Measurements from ENCODE around the gene PGAP3. TPM values are rescaled to one million over a fixed set of nuclear protein-coding genes. Genes with fewer than 3 reads are reported as not detected.
A peak's percentile ranks its signal among the peaks of the same experiment; 100 is the strongest.

PGAP3 gene
- polyA plus RNA-seq, 3 donors = 8.3 to 19.3 (median 9.2) TPM

DNA sequence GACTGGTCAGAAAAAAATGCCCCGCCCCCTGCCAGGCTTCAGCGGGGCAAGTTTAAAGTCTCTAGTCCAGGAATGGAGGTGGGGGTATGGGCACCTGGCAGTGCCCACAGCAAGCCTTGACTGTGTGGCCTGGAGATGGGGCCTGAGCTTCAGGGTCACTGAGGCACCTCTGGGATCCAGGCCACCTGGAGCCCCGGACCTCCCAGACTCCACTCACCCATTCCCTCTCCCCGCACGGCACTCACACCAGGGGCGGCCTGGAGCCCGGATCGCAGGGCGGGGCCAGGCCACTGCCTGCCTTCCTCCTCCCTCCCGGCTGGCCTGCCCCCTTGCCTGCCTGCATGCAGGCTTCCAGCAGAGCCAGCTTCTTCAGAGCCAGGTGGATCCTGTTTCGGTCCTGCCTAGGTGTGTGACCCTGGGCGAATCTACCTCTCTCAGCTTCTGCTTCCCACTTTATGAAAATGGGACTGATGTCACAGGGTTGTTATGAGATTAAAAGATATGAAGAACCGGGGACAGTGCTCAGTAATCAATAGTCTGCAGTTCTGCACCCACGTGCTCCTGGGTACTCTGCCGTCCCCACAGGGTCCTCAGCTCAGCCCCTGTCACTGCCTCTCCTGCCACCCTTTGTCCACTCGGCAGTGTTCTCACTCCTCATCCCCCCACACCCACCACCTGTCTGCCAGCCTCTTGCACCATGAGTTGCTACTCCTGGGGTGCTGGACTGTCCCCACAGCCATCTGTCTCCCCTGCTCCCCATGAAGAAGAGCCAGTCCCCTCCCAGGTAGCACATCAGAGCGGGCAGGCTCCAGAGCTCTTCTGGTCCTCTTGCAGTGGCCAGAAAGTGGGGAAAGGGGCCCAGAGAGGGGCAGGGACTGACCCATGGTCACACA lies 23.9 kb downstream of the PGAP3 start:
- Mint-ChIP-seq H3K27ac (peak overlapping the region in 2 of 7 donors; percentile 28 to 40), H3K9me3 (peaks cover 0 to 14% (median 4%) of the 10 kb centered on the region in 7 donors), H3K4me3 (no peak overlapping the region), H3K27me3 (ENCODE audit: low read depth in 3 of 3) (peaks cover 35 to 52% (median 42%) of the 10 kb centered on the region in 3 donors), H3K4me1 (peaks cover 21% of the 10 kb centered on the region), H3K36me3 (peaks cover 27 to 35% of the 10 kb centered on the region in 2 donors)
- Histone ChIP-seq H3K79me2 (ENCODE audit: insufficient read depth, low read length) (no peaks in the 10 kb centered on the region), H3K9ac (ENCODE audit: insufficient read depth, low read length, poor library complexity, severe bottlenecking) (no peak overlapping the region), H3K4me1 (ENCODE audit: control insufficient read depth in 1 of 2, insufficient read depth in 2 of 2, low read length in 2 of 2) (peaks cover 23 to 26% of the 10 kb centered on the region in 2 donors), H3K27me3 (ENCODE audit: control insufficient read depth in 2 of 2, insufficient read depth in 2 of 2, low read length in 2 of 2) (peaks cover 17 to 40% of the 10 kb centered on the region in 2 donors), H3K4me2 (replicated peaks; ENCODE audit: extremely low read depth, low read length, poor library complexity, severe bottlenecking) (no peak overlapping the region), H2AFZ (ENCODE audit: insufficient read depth, low read depth, low read length, poor library complexity, severe bottlenecking) (no peak overlapping the region), H4K20me1 (ENCODE audit: insufficient read depth, low read length) (peaks cover 10% of the 10 kb centered on the region), H3K9me3 (replicated peaks in 1 of 2; ENCODE audit: control insufficient read depth in 1 of 2, insufficient read depth in 1 of 2, low read length in 2 of 2) (peaks cover 0 to 11% of the 10 kb centered on the region in 2 donors), H3K36me3 (replicated peaks in 1 of 2; ENCODE audit: control insufficient read depth in 1 of 2, insufficient read depth in 2 of 2, low read length in 2 of 2) (peaks cover 29 to 34% of the 10 kb centered on the region in 2 donors), H3K4me3 (replicated peaks in 1 of 3; ENCODE audit: low read depth in 2 of 3, low read length in 3 of 3) (no peak overlapping the region), H3K27ac (ENCODE audit: low read depth in 1 of 2, low read length in 2 of 2) (no peak overlapping the region)
- intact Hi-C loops (cut with micrococcal nuclease) = no loop called here
- no peak for DNase-seq
- TF ChIP-seq, protein P1, sequence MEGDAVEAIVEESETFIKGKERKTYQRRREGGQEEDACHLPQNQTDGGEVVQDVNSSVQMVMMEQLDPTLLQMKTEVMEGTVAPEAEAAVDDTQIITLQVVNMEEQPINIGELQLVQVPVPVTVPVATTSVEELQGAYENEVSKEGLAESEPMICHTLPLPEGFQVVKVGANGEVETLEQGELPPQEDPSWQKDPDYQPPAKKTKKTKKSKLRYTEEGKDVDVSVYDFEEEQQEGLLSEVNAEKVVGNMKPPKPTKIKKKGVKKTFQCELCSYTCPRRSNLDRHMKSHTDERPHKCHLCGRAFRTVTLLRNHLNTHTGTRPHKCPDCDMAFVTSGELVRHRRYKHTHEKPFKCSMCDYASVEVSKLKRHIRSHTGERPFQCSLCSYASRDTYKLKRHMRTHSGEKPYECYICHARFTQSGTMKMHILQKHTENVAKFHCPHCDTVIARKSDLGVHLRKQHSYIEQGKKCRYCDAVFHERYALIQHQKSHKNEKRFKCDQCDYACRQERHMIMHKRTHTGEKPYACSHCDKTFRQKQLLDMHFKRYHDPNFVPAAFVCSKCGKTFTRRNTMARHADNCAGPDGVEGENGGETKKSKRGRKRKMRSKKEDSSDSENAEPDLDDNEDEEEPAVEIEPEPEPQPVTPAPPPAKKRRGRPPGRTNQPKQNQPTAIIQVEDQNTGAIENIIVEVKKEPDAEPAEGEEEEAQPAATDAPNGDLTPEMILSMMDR (IDR thresholded peaks at IDR 0.05) = no peak
- WGBS (ENCODE audit: insufficient coverage) = 60% methylated on average over 12 of the region's 17 CpGs

DNA sequence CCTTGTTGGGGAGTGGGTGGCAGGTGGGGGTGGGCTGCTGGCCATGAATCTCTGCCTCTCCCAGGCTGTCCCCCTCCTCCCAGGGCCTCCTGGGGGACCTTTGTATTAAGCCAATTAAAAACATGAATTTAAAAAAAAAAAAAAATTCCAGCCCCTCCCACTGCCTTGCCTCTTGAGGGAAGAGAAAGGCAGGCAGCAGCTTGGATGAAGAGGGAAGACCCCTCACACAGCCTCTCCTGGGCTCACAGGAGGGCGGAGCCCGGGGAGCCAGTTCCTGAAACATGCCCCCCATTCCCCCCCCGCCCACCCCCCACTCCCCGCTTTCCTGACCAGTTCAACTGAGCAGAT lies 24.5 kb downstream of the PGAP3 start:
- H3K36me3 ChIP-seq (replicated peaks in 1 of 2; ENCODE audit: control insufficient read depth in 1 of 2, insufficient read depth in 2 of 2, low read length in 2 of 2) = peaks cover 32 to 38% of the 10 kb centered on the region in 2 donors
- H4K20me1 ChIP-seq (ENCODE audit: insufficient read depth, low read length) = peaks cover 17% of the 10 kb centered on the region
- H3K4me1 ChIP-seq (ENCODE audit: control insufficient read depth in 1 of 2, insufficient read depth in 2 of 2, low read length in 2 of 2) = peaks cover 25 to 27% of the 10 kb centered on the region in 2 donors
- TF ChIP-seq, protein P1 (IDR thresholded peaks at IDR 0.05) = no peak
- H3K4me3 Mint-ChIP-seq = no peak overlapping the region
- H3K4me2 ChIP-seq (replicated peaks; ENCODE audit: extremely low read depth, low read length, poor library complexity, severe bottlenecking) = no peak overlapping the region
- H3K27me3 Mint-ChIP-seq (ENCODE audit: low read depth in 3 of 3) = peaks cover 30 to 46% (median 37%) of the 10 kb centered on the region in 3 donors
- DNase-seq = no peak
- H3K9me3 ChIP-seq (replicated peaks in 1 of 2; ENCODE audit: control insufficient read depth in 1 of 2, insufficient read depth in 1 of 2, low read length in 2 of 2) = peaks cover 0 to 11% of the 10 kb centered on the region in 2 donors
- no peak overlapping the region for H3K9ac ChIP-seq (ENCODE audit: insufficient read depth, low read length, poor library complexity, severe bottlenecking)
- intact Hi-C loops (cut with micrococcal nuclease) = no loop called here
- no peak overlapping the region for H3K27ac Mint-ChIP-seq
- H3K27ac ChIP-seq (ENCODE audit: low read depth in 1 of 2, low read length in 2 of 2) = no peak overlapping the region
- H3K4me1 Mint-ChIP-seq = peaks cover 21% of the 10 kb centered on the region
- no peaks in the 10 kb centered on the region for H3K79me2 ChIP-seq (ENCODE audit: insufficient read depth, low read length)
- WGBS (ENCODE audit: insufficient coverage) = no CpG with 5 or more reads among the region's 4 CpGs
- peaks cover 31 to 40% of the 10 kb centered on the region in 2 donors for H3K36me3 Mint-ChIP-seq
- H2AFZ ChIP-seq (ENCODE audit: insufficient read depth, low read depth, low read length, poor library complexity, severe bottlenecking) = no peak overlapping the region
- H3K9me3 Mint-ChIP-seq = peaks cover 0 to 14% (median 3%) of the 10 kb centered on the region in 7 donors
- H3K27me3 ChIP-seq (ENCODE audit: control insufficient read depth in 2 of 2, insufficient read depth in 2 of 2, low read length in 2 of 2) = peaks cover 13 to 33% of the 10 kb centered on the region in 2 donors
- no peak overlapping the region for H3K4me3 ChIP-seq (replicated peaks in 1 of 3; ENCODE audit: low read depth in 2 of 3, low read length in 3 of 3)

Measured in CD14-positive monocyte (primary cell).